ENCODE measurements around the gene SPOCK2. TPM values are rescaled to one million over a fixed set of nuclear protein-coding genes. Genes with fewer than 3 reads are reported as not detected.

The SPOCK2 gene
- total RNA-seq, 1 experiment from 2014 or later: 1.1 TPM

- H3K9ac ChIP-seq (ENCODE audit: low read length): no peak overlapping the region
- H3K27me3 ChIP-seq (ENCODE audit: insufficient read depth, low read length): no peaks in the 10 kb centered on the region
- ChIA-PET RAD21 (ENCODE audit: low non-redundant PET in 1 of 2, low total read pairs in 2 of 2, uncharacterized antibody in 2 of 2, unreplicated experiment in 2 of 2) (no interaction called here), POLR2A (no interaction called here), CTCF (no interaction called here)
- DNase-seq (ENCODE audit: low read depth, low spot score) (no peak), ATAC-seq (no peak)
- no peaks in the 10 kb centered on the region for H4K20me1 ChIP-seq (ENCODE audit: insufficient read depth)
- TF ChIP-seq SIN3A (IDR thresholded peaks at IDR 0.05; ENCODE audit: low read depth): no peak
- no peak for TF ChIP-seq POLR2AphosphoS5 (IDR thresholded peaks at IDR 0.05; ENCODE audit: low read depth, low read length)
- no peak for TF ChIP-seq ELF1 (IDR thresholded peaks at IDR 0.05; ENCODE audit: borderline replicate concordance, low read depth)
- TF ChIP-seq CBX3 (IDR thresholded peaks at IDR 0.05; ENCODE audit: low read depth): no peak
- no peak overlapping the region for H2AFZ ChIP-seq (ENCODE audit: low read depth, low read length, poor library complexity, severe bottlenecking)
- peaks cover 2 to 7% of the 10 kb centered on the region in 2 experiments; a peak in 3 of 4 replicates for H3K36me3 ChIP-seq (ENCODE audit: control insufficient read depth in 1 of 2, insufficient read depth in 2 of 2, low read length in 2 of 2)
- H3K79me2 ChIP-seq (ENCODE audit: insufficient read depth, low read length): no peaks in the 10 kb centered on the region
- intact Hi-C loops (cut with micrococcal nuclease): no loop called here
- no peaks in the 10 kb centered on the region for H3K9me3 ChIP-seq (ENCODE audit: control insufficient read depth in 1 of 2, insufficient read depth in 1 of 2, low read depth in 1 of 2, low read length in 2 of 2)
- H3K4me1 ChIP-seq (ENCODE audit: control insufficient read depth in 1 of 2, insufficient read depth in 2 of 2, low read length in 2 of 2): no peaks in the 10 kb centered on the region
- no TSS peak for BruUV-seq (replicated peaks)
- H3K4me3 ChIP-seq (replicated peaks in 1 of 2; ENCODE audit: low read depth in 1 of 2, low read length in 2 of 2): no peak overlapping the region
- no peaks in the 10 kb centered on the region for H3K9me2 ChIP-seq (ENCODE audit: insufficient read depth)
- no peak overlapping the region for H3K27ac ChIP-seq (ENCODE audit: low read depth, low read length)
- H3K4me2 ChIP-seq (ENCODE audit: low read length): no peak overlapping the region
Measured at GRCh38 chr10:72010234-72010973, 77.9 kb downstream of the SPOCK2 start.

GRCh38 chr10:72009425-72010081 is 78.8 kb downstream of the SPOCK2 start:
- Histone ChIP-seq H3K9ac (ENCODE audit: low read length) (no peak overlapping the region), H3K4me2 (ENCODE audit: low read length) (no peak overlapping the region), H3K9me3 (ENCODE audit: control insufficient read depth in 1 of 2, insufficient read depth in 1 of 2, low read depth in 1 of 2, low read length in 2 of 2) (no peaks in the 10 kb centered on the region), H3K4me1 (ENCODE audit: control insufficient read depth in 1 of 2, insufficient read depth in 2 of 2, low read length in 2 of 2) (no peaks in the 10 kb centered on the region), H4K20me1 (ENCODE audit: insufficient read depth) (no peaks in the 10 kb centered on the region), H3K36me3 (ENCODE audit: control insufficient read depth in 1 of 2, insufficient read depth in 2 of 2, low read length in 2 of 2) (peaks cover 2 to 7% of the 10 kb centered on the region in 2 experiments; a peak in 3 of 4 replicates), H3K27ac (ENCODE audit: low read depth, low read length) (no peak overlapping the region), H3K9me2 (ENCODE audit: insufficient read depth) (no peaks in the 10 kb centered on the region), H2AFZ (ENCODE audit: low read depth, low read length, poor library complexity, severe bottlenecking) (no peak overlapping the region), H3K27me3 (ENCODE audit: insufficient read depth, low read length) (no peaks in the 10 kb centered on the region), H3K4me3 (replicated peaks in 1 of 2; ENCODE audit: low read depth in 1 of 2, low read length in 2 of 2) (no peak overlapping the region), H3K79me2 (ENCODE audit: insufficient read depth, low read length) (peaks cover 3% of the 10 kb centered on the region; the same call in 1 of the 2 replicates)
- ChIA-PET RAD21 (ENCODE audit: low non-redundant PET in 1 of 2, low total read pairs in 2 of 2, uncharacterized antibody in 2 of 2, unreplicated experiment in 2 of 2) (no interaction called here), CTCF (no interaction called here), POLR2A (no interaction called here)
- BruUV-seq (replicated peaks): no TSS peak
- DNase-seq (ENCODE audit: low read depth, low spot score) (no peak), ATAC-seq (no peak)
- intact Hi-C loops (cut with micrococcal nuclease): no loop called here
- TF ChIP-seq EGR1 (IDR thresholded peaks at IDR 0.05; ENCODE audit: low read depth) (no peak), ZNF274 (IDR thresholded peaks at IDR 0.05; ENCODE audit: low read depth, low read length) (no peak), CBX3 (IDR thresholded peaks at IDR 0.05; ENCODE audit: low read depth) (no peak), TCF7L2 (IDR thresholded peaks at IDR 0.05; ENCODE audit: borderline replicate concordance, extremely low read depth, insufficient read depth, insufficient read length) (no peak), ZFX (IDR thresholded peaks at IDR 0.05) (no peak), REST (IDR thresholded peaks at IDR 0.05; ENCODE audit: low read depth) (no peak), FOSL1 (IDR thresholded peaks at IDR 0.05; ENCODE audit: low read depth) (no peak), EZH2 (IDR thresholded peaks at IDR 0.05) (no peak), JUND (IDR thresholded peaks at IDR 0.05) (no peak), EZH2phosphoT487 (IDR thresholded peaks at IDR 0.05; ENCODE audit: borderline replicate concordance) (no peak), ATF3 (IDR thresholded peaks at IDR 0.05) (no peak), SIN3A (IDR thresholded peaks at IDR 0.05; ENCODE audit: low read depth) (no peak), SP1 (IDR thresholded peaks at IDR 0.05; ENCODE audit: low read depth) (no peak), ELF1 (IDR thresholded peaks at IDR 0.05; ENCODE audit: borderline replicate concordance, low read depth) (no peak)
